Measurements from ENCODE around the gene AFAP1.
A peak's percentile ranks its signal among the peaks of the same experiment; 100 is the strongest.

Gene AFAP1

GRCh38 chr4:7806338-7807090, 133.1 kb downstream of the AFAP1 start:
- H3K4me3 Mint-ChIP-seq, result no peak overlapping the region
- no peak overlapping the region for H3K27ac Mint-ChIP-seq

DNA sequence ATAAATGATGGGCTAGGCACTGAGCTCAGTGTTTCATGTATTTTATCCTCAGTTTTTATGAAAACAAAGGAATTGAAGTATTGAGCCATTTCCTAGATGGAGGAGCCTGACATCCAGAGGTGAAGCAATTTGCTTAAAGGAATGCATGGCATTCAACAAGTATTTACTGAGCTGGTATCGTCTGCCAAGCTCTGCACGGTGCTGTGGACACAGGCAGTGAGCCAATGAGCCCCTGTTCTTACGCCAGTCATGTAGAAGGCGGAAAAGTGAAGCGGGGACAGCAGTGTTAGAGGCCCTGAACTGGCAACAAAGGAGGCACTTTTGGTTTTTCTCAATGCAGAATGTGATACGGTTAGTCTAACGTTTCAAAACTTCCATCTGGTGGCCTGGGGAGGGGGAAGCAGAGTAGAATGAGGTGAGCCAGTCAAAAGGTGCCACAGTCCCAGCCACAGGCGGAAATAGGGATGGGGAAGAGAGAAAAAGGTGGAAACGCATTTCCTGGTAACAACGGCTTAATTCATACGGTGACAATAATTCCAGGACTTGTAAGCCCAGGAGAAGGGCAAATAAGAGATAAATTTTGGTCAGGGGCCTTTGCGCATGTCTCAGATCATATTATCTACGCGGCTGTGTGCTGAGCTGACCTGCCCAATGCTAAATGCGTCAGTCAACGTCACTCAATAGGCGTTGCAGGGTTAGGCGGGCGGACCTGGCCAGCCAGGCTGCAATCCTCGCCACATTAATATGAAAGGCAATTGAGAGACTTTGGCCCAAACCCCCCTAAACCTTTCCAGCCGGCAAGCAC, 133.9 kb downstream of the AFAP1 start:
- no peaks in the 10 kb centered on the region for H3K27me3 Mint-ChIP-seq
- H3K4me1 Mint-ChIP-seq (ENCODE audit: low read depth), result peaks cover 5% of the 10 kb centered on the region
- H3K27ac Mint-ChIP-seq, result peak overlapping the region; percentile 50
- H3K9me3 Mint-ChIP-seq (ENCODE audit: low read depth), result no peaks in the 10 kb centered on the region
- peaks cover 7% of the 10 kb centered on the region for H3K36me3 Mint-ChIP-seq
- H3K4me3 Mint-ChIP-seq, result no peak overlapping the region

More at GRCh38 chr4:7806338-7807090, 133.1 kb downstream of the AFAP1 start:
- Mint-ChIP-seq H3K9me3 (ENCODE audit: low read depth) (no peaks in the 10 kb centered on the region), H3K27me3 (no peaks in the 10 kb centered on the region), H3K4me1 (ENCODE audit: low read depth) (peaks cover 5% of the 10 kb centered on the region), H3K36me3 (peaks cover 7% of the 10 kb centered on the region)

DNA sequence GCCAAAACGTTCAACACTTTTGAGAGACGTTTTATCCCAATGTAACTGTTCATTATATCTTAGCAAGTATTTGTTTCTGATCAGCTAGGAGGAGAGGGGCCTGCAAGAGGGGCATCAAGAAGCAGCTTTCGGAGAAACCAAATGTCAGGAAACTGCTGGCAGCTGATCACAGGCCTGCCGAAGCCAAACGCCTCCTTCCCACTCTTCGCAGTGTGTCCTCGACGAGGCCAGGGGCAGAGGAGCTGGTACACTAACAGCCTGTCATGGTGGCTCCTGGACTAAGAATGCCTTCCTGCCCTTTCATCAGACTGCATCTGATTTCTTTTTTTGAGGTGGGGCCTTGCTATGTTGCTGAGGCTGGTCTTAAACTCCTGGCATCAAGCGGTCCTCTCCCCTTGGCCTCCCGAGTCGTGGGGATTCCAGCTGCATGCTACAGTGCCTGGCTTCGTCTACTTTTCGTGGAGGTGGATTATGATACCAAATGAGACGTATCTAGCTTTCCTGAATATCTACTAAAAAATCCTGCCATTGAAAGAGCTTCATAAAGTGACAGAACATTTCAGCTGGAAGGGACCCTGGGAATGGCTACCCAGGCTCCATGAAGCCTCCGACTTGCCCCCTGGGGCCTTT, 134.8 kb downstream of the AFAP1 start:
- no peaks in the 10 kb centered on the region for H3K27me3 Mint-ChIP-seq
- H3K27ac Mint-ChIP-seq, result peak overlapping the region; percentile 50
- H3K4me3 Mint-ChIP-seq, result no peak overlapping the region
- H3K36me3 Mint-ChIP-seq, result peaks cover 9% of the 10 kb centered on the region
- no peaks in the 10 kb centered on the region for H3K9me3 Mint-ChIP-seq (ENCODE audit: low read depth)
- H3K4me1 Mint-ChIP-seq (ENCODE audit: low read depth), result peaks cover 5% of the 10 kb centered on the region

GRCh38 chr4:7803992-7804755, 135.5 kb downstream of the AFAP1 start:
- peaks cover 13% of the 10 kb centered on the region for H3K36me3 Mint-ChIP-seq
- no peak overlapping the region for H3K27ac Mint-ChIP-seq
- no peaks in the 10 kb centered on the region for H3K9me3 Mint-ChIP-seq (ENCODE audit: low read depth)
- no peaks in the 10 kb centered on the region for H3K27me3 Mint-ChIP-seq
- H3K4me3 Mint-ChIP-seq, result no peak overlapping the region
- H3K4me1 Mint-ChIP-seq (ENCODE audit: low read depth), result peaks cover 5% of the 10 kb centered on the region

- Mint-ChIP-seq H3K9me3 (ENCODE audit: low read depth) (no peaks in the 10 kb centered on the region), H3K27ac (no peak overlapping the region), H3K4me3 (no peak overlapping the region)
Measured at GRCh38 chr4:7803371-7803770, 136.3 kb downstream of the AFAP1 start.

GRCh38 chr4:7802093-7802726, 137.5 kb downstream of the AFAP1 start:
- Mint-ChIP-seq H3K4me3 (no peak overlapping the region), H3K9me3 (ENCODE audit: low read depth) (no peaks in the 10 kb centered on the region), H3K36me3 (peaks cover 13% of the 10 kb centered on the region), H3K4me1 (ENCODE audit: low read depth) (peaks cover 5% of the 10 kb centered on the region), H3K27ac (no peak overlapping the region), H3K27me3 (no peaks in the 10 kb centered on the region)

More at GRCh38 chr4:7803371-7803770, 136.3 kb downstream of the AFAP1 start:
- Mint-ChIP-seq H3K27me3 (no peaks in the 10 kb centered on the region), H3K4me1 (ENCODE audit: low read depth) (peaks cover 5% of the 10 kb centered on the region), H3K36me3 (peaks cover 15% of the 10 kb centered on the region)

- Mint-ChIP-seq H3K36me3 (peaks cover 13% of the 10 kb centered on the region), H3K27me3 (no peaks in the 10 kb centered on the region), H3K27ac (no peak overlapping the region), H3K4me1 (ENCODE audit: low read depth) (peaks cover 5% of the 10 kb centered on the region), H3K4me3 (no peak overlapping the region), H3K9me3 (ENCODE audit: low read depth) (no peaks in the 10 kb centered on the region)
Measured at GRCh38 chr4:7801641-7802040, 138.0 kb downstream of the AFAP1 start.

GRCh38 chr4:7801001-7801400, 138.7 kb downstream of the AFAP1 start:
- Mint-ChIP-seq H3K27ac (no peak overlapping the region), H3K9me3 (ENCODE audit: low read depth) (no peaks in the 10 kb centered on the region)

GRCh38 chr4:7800410-7800809, 139.3 kb downstream of the AFAP1 start:
- H3K4me3 Mint-ChIP-seq, result no peak overlapping the region
- H3K27me3 Mint-ChIP-seq, result no peaks in the 10 kb centered on the region
- peaks cover 5% of the 10 kb centered on the region for H3K4me1 Mint-ChIP-seq (ENCODE audit: low read depth)

More at GRCh38 chr4:7801001-7801400, 138.7 kb downstream of the AFAP1 start:
- H3K4me1 Mint-ChIP-seq (ENCODE audit: low read depth), result peaks cover 5% of the 10 kb centered on the region
- no peaks in the 10 kb centered on the region for H3K27me3 Mint-ChIP-seq
- no peak overlapping the region for H3K4me3 Mint-ChIP-seq
- H3K36me3 Mint-ChIP-seq, result peaks cover 13% of the 10 kb centered on the region

GRCh38 chr4:7799736-7800135, 139.9 kb downstream of the AFAP1 start:
- no peaks in the 10 kb centered on the region for H3K27me3 Mint-ChIP-seq
- peaks cover 5% of the 10 kb centered on the region for H3K4me1 Mint-ChIP-seq (ENCODE audit: low read depth)
- H3K36me3 Mint-ChIP-seq, result peaks cover 13% of the 10 kb centered on the region
- H3K4me3 Mint-ChIP-seq, result no peak overlapping the region
- no peaks in the 10 kb centered on the region for H3K9me3 Mint-ChIP-seq (ENCODE audit: low read depth)
- no peak overlapping the region for H3K27ac Mint-ChIP-seq

More at GRCh38 chr4:7800410-7800809, 139.3 kb downstream of the AFAP1 start:
- Mint-ChIP-seq H3K36me3 (peaks cover 13% of the 10 kb centered on the region), H3K9me3 (ENCODE audit: low read depth) (no peaks in the 10 kb centered on the region), H3K27ac (no peak overlapping the region)

- Mint-ChIP-seq H3K4me3 (no peak overlapping the region), H3K9me3 (ENCODE audit: low read depth) (no peaks in the 10 kb centered on the region), H3K27ac (no peak overlapping the region), H3K4me1 (ENCODE audit: low read depth) (peaks cover 5% of the 10 kb centered on the region), H3K27me3 (no peaks in the 10 kb centered on the region), H3K36me3 (peaks cover 13% of the 10 kb centered on the region)
Measured at GRCh38 chr4:7799306-7799705, 140.4 kb downstream of the AFAP1 start.

DNA sequence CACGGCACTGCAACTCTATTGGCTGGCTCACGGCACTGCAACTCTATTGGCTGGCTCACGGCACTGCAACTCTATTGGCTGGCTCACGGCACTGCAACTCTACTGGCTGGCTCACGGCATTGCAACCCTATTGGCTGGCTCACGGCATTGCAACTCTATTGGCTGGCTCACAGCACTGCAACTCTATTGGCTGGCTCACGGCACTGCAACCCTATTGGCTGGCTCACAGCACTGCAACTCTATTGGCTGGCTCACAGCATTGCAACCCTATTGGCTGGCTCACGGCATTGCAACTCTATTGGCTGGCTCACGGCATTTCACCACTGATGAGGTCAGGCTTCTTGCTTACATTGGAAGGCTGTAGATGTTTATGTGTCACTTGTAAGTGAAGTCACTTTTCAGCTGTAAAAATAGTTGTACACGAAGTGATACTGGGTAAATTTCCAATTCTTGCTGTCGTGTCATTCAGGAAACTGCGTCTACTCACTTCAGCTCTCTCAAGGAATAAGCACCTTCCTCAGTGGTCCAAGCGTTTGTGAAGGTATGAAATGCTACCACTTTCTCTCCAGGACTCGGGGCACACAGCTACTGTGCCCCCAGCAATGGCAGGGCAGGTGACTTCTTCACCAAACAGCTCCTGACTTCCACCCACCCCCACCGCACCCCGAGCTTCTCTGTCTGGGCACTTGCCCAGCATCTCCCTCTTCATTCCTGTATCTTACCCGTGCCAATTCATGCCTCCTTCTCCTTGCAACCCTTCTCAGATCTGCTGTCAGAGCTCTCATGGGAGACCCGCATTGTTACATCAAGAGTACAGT, 141.3 kb downstream of the AFAP1 start:
- Mint-ChIP-seq H3K27ac (no peak overlapping the region), H3K9me3 (ENCODE audit: low read depth) (no peaks in the 10 kb centered on the region), H3K27me3 (no peaks in the 10 kb centered on the region), H3K4me1 (ENCODE audit: low read depth) (peaks cover 4% of the 10 kb centered on the region), H3K36me3 (peaks cover 13% of the 10 kb centered on the region), H3K4me3 (no peak overlapping the region)

DNA sequence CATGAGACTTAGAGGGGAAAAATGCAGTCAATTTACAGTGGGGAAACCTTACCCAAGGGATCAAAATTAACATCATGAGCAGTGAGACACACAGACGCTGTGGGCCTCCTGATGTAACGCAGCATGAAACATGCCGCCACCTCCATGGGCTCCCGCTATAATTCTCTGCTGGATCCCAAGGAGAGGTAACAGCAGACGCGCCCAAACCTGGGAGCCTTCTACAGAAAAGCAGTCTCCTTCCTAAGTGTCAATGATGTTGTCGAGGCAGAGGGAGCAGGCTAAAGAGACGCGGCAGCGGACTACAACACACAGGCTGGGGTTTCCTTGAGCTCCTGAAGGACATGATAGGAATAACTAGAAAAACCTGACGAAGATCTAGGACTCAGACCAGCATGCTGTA, 142.3 kb downstream of the AFAP1 start:
- no peak overlapping the region for H3K27ac Mint-ChIP-seq
- no peaks in the 10 kb centered on the region for H3K9me3 Mint-ChIP-seq (ENCODE audit: low read depth)
- H3K36me3 Mint-ChIP-seq, result peaks cover 16% of the 10 kb centered on the region
- no peak overlapping the region for H3K4me3 Mint-ChIP-seq
- peaks cover 4% of the 10 kb centered on the region for H3K4me1 Mint-ChIP-seq (ENCODE audit: low read depth)
- H3K27me3 Mint-ChIP-seq, result no peaks in the 10 kb centered on the region

All from activated naive CD8-positive, alpha-beta T cell (primary cell).